Measurements from ENCODE around the gene AIDA.

GRCh38 chr1:222761083-222761482 is 48.8 kb upstream of the AIDA start:
- TF ChIP-seq CTCF (conservative IDR thresholded peaks at IDR 0.05; ENCODE audit: low read depth, low read length) = no peak
- TF ChIP-seq EZH2 (IDR thresholded peaks at IDR 0.05; ENCODE audit: low read length, unreplicated experiment) = no peak
